GM23248 (cell line): ENCODE results near the gene ABCC10. TPM values are rescaled to one million over a fixed set of nuclear protein-coding genes. Genes with fewer than 3 reads are reported as not detected.
"Not testable (repeated sequence)": the region's sequence is repeated elsewhere in the genome, so short reads cannot be mapped to it uniquely, and the experiment has no call there.

Experiments
- DNase-seq: peaks from one replicate; pipeline ENCODE4 v3.0.0-alpha.2; 2015
- H2AFZ ChIP-seq: fragments of 200-600 bp; sonication (generic); 2 replicates; pipeline ENCODE4 v1.6.1; 2016; ENCODE audit warnings: antibody characterized with exemption
- H3F3A ChIP-seq: fragments of 200-600 bp; sonication (generic); 2 replicates; pipeline ENCODE4 v1.6.1; 2016; ENCODE audit warnings: mild to moderate bottlenecking, antibody characterized with exemption, mixed run types; ENCODE audit not compliant: insufficient read depth
- H3K27ac ChIP-seq: fragments of 200-600 bp; sonication (generic); 2 replicates; pipeline ENCODE4 v1.5.1; 2016; ENCODE audit warnings: mild to moderate bottlenecking
- H3K27me3 ChIP-seq: fragments of 200-600 bp; sonication (generic); replicated peaks from 2 replicates; pipeline ENCODE4 v1.6.1; 2016; ENCODE audit warnings: mild to moderate bottlenecking; ENCODE audit not compliant: insufficient read depth
- H3K36me3 ChIP-seq: fragments of 200-600 bp; sonication (generic); 2 replicates; pipeline ENCODE4 v1.6.1; 2016; ENCODE audit warnings: low read depth, mild to moderate bottlenecking
- H3K4me1 ChIP-seq: fragments of 200-600 bp; sonication (generic); 2 replicates; pipeline ENCODE4 v1.6.1; 2016; ENCODE audit warnings: mild to moderate bottlenecking; ENCODE audit not compliant: insufficient read depth
- H3K4me2 ChIP-seq: fragments of 200-600 bp; sonication (generic); one replicate; pipeline ENCODE4 v1.6.1; 2016; ENCODE audit warnings: mild to moderate bottlenecking; ENCODE audit not compliant: unreplicated experiment
- H3K4me3 ChIP-seq: fragments of 200-600 bp; sonication (generic); 2 replicates; pipeline ENCODE4 v1.5.1; 2016; ENCODE audit warnings: mild to moderate bottlenecking
- H3K79me2 ChIP-seq: fragments of 200-600 bp; sonication (generic); 2 replicates; pipeline ENCODE4 v1.6.1; 2016; ENCODE audit warnings: mild to moderate bottlenecking; ENCODE audit not compliant: insufficient read depth
- H3K9ac ChIP-seq: fragments of 200-600 bp; sonication (generic); 2 replicates; pipeline ENCODE4 v1.6.1; 2016; ENCODE audit warnings: mild to moderate bottlenecking
- H3K9me2 ChIP-seq: fragments of 200-600 bp; sonication (generic); 2 replicates; pipeline ENCODE4 v1.6.1; 2016; ENCODE audit warnings: mixed run types, mild to moderate bottlenecking, moderate library complexity; ENCODE audit not compliant: insufficient read depth
- H3K9me3 ChIP-seq: fragments of 200-600 bp; sonication (generic); one replicate; pipeline ENCODE4 v1.6.1; 2017; ENCODE audit warnings: low read depth
- H4K20me1 ChIP-seq: fragments of 200-600 bp; sonication (generic); 2 replicates; pipeline ENCODE4 v1.6.0; 2016; ENCODE audit not compliant: insufficient read depth
- EZH2 ChIP-seq: fragments of 200-600 bp; sonication (generic); IDR thresholded peaks from 2 replicates; pipeline ENCODE4 v1.6.1; 2018; ENCODE audit warnings: antibody characterized with exemption, mild to moderate bottlenecking; ENCODE audit not compliant: insufficient read depth, poor library complexity, severe bottlenecking
- EZH2phosphoT487 ChIP-seq: fragments of 200-600 bp; sonication (generic); IDR thresholded peaks from 2 replicates; pipeline ENCODE4 v1.6.1; 2018; ENCODE audit warnings: antibody characterized with exemption, moderate library complexity, mild to moderate bottlenecking, low read depth; ENCODE audit not compliant: insufficient read depth
- WGBS, 2 experiments: methylation state at CpG; one replicate each; pipeline ENCODE4 v1.1.6; 2015 to 2017; ENCODE audit warnings: low lambda C conversion rate in 2 of 2, low coverage in 1 of 2; ENCODE audit errors: missing lambda C conversion rate in 2 of 2; 5-methylcytosine and 5-hydroxymethylcytosine counted together
- in situ Hi-C: fragments of 300-500 bp; cut with MboI; formaldehyde crosslinking; loops from 2 replicates; pipeline ENCODE4 v1.15.0; 2020
- polyA plus RNA-seq: library from polyadenylated mRNA; unstranded; fragments of >200 nt; fragmentation: Nextera tagmentation; extraction: Ambion mirVana; gene quantifications from 2 replicates; pipeline ENCODE4 v1.2.1, GENCODE V29; 2016
- total RNA-seq: library from RNA; depleted of rRNA; stranded (reverse); fragments of >200 nt; shearing (Covaris generic); gene quantifications from 2 replicates; pipeline ENCODE4 v1.2.3, GENCODE V29; 2014

The ABCC10 gene
- total and polyA plus RNA-seq, 2 experiments from 2014 or later: 20.0 to 21.3 TPM

DNA sequence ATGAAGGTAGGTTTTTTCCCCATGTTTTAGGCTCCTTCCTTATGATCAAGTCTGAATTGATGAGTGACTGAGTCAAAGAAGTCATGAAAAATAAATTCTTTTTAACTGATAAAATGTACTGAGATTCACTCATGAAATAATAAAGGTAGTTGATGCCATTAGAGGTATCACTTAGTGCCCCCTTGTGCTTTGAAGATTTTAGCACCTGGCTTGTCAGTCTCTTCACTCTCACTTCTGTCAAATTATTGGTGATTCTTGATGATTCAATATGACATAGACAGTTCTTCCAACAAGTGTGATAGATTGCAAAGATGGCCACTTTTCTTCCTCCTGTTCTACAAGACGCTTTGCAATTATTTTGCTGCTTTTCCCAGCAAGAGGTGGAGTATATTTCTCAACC lies 32.2 kb downstream of the ABCC10 start:
- Histone ChIP-seq H4K20me1 (no peaks in the 10 kb centered on the region), H3K4me2 (no peak overlapping the region), H3K9me2 (no peaks in the 10 kb centered on the region), H3K9ac (no peak overlapping the region), H3K36me3 (no peaks in the 10 kb centered on the region), H3K4me1 (no peaks in the 10 kb centered on the region), H3K79me2 (no peaks in the 10 kb centered on the region), H3K27me3 (peaks cover 4% of the 10 kb centered on the region; the same call in 1 of the 2 replicates), H3K9me3 (no peaks in the 10 kb centered on the region), H2AFZ (no peak overlapping the region), H3K27ac (no peak overlapping the region), H3K4me3 (no peak overlapping the region), H3F3A (no peaks in the 10 kb centered on the region)
- TF ChIP-seq EZH2phosphoT487 (no peak), EZH2 (no peak)
- 100% methylated on average over 1 of the region's 1 CpG for WGBS, 2 experiments
- DNase-seq: no peak
- in situ Hi-C loops: loop anchor here (10.0 kb wide), 1 partner anchor 45 kb away; no protein-coding TSS in a partner anchor

DNA sequence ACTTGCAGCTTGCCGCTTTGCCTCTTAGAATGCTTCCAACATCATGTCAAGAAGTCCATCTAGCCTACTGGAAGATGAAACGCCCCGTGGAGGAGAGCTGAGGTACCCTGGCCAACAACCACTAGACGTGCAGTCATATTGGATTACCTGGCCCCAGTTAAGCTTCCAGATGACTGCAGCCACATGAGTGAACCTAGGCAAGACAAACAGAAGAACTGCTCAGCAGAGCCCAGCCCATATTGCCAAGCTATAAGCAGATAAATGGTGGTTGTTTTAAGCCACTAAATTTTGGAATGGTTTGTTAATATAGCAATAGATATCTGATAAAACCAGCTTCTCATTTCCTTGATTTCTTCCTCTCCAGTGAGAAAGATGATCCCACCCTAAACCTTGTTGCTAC lies 32.7 kb downstream of the ABCC10 start:
- no peak for DNase-seq
- no peak overlapping the region for H3K9ac ChIP-seq
- no peak overlapping the region for H3K27ac ChIP-seq
- no peaks in the 10 kb centered on the region for H4K20me1 ChIP-seq
- peaks cover 4% of the 10 kb centered on the region; the same call in 1 of the 2 replicates for H3K27me3 ChIP-seq
- no peaks in the 10 kb centered on the region for H3K9me3 ChIP-seq
- no peaks in the 10 kb centered on the region for H3K36me3 ChIP-seq
- in situ Hi-C loops: no loop called here
- no peaks in the 10 kb centered on the region for H3K79me2 ChIP-seq
- WGBS, 2 experiments: 34 to 36% methylated on average over 4 of the region's 4 CpGs
- no peak overlapping the region for H3K4me3 ChIP-seq
- no peak overlapping the region for H2AFZ ChIP-seq
- TF ChIP-seq EZH2: no peak
- no peak for TF ChIP-seq EZH2phosphoT487
- no peaks in the 10 kb centered on the region for H3F3A ChIP-seq
- no peaks in the 10 kb centered on the region for H3K9me2 ChIP-seq
- H3K4me1 ChIP-seq: no peaks in the 10 kb centered on the region
- no peak overlapping the region for H3K4me2 ChIP-seq

DNA sequence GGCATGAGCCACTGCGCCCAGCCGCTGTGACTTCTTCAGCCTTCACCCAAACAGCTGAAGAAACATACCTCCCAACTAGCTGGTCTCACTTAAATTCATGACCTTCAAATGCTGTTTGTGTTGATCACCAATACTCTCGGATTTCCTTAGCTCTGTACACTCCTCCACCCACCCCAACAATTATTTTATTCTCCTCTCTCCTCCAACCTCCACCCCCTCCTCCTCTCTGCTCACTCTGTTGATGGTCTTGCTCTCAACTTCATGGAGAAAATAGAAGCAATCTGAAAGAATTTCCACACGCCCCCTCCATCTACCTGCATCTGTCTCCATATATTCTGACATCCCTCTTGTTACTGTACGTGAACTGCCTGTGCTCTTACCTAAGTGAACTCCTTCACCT lies 34.6 kb downstream of the ABCC10 start:
- Histone ChIP-seq H3K27me3 (peaks cover 1% of the 10 kb centered on the region; the same call in 1 of the 2 replicates), H3K4me2 (no peak overlapping the region), H3K4me3 (no peak overlapping the region), H2AFZ (no peak overlapping the region), H3F3A (no peaks in the 10 kb centered on the region), H3K4me1 (no peaks in the 10 kb centered on the region), H3K79me2 (no peaks in the 10 kb centered on the region), H3K36me3 (no peaks in the 10 kb centered on the region), H3K9me2 (no peaks in the 10 kb centered on the region), H3K9me3 (no peaks in the 10 kb centered on the region), H4K20me1 (no peaks in the 10 kb centered on the region), H3K27ac (no peak overlapping the region), H3K9ac (no peak overlapping the region)
- WGBS, 2 experiments: 54 to 61% methylated on average over 5 of the region's 5 CpGs
- in situ Hi-C loops: no loop called here
- TF ChIP-seq EZH2phosphoT487 (no peak), EZH2 (no peak)
- no peak for DNase-seq

DNA sequence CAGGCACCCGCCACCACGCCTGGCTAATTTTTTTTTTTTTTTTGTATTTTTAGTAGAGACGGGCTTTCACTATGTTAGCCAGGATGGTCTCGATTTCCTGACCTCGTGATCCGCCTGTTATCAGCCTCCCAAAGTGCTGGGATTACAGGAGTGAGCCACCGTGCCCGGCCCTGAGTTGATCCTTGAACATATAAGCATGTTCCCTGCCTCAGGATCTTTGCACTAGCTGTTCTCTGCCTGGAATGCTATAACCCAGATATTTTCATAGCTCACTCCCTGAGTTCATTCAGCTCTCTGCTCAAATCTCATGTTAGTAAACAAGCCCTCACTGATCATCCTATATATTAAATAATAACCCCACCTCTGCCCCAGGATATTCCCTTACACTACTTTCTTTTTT lies 37.0 kb downstream of the ABCC10 start:
- 86 to 88% methylated on average over 8 of the region's 8 CpGs for WGBS, 2 experiments
- no peak overlapping the region for H3K4me3 ChIP-seq
- H3K79me2 ChIP-seq: no peaks in the 10 kb centered on the region
- no peak overlapping the region for H2AFZ ChIP-seq
- H3K4me2 ChIP-seq: no peak overlapping the region
- no peak overlapping the region for H3K27ac ChIP-seq
- in situ Hi-C loops: no loop called here
- H3K9me3 ChIP-seq: no peaks in the 10 kb centered on the region
- H4K20me1 ChIP-seq: no peaks in the 10 kb centered on the region
- H3F3A ChIP-seq: no peaks in the 10 kb centered on the region
- no peaks in the 10 kb centered on the region for H3K9me2 ChIP-seq
- no peak overlapping the region for H3K9ac ChIP-seq
- DNase-seq: no peak
- no peaks in the 10 kb centered on the region for H3K27me3 ChIP-seq
- no peak for TF ChIP-seq EZH2phosphoT487
- no peak for TF ChIP-seq EZH2
- H3K4me1 ChIP-seq: no peaks in the 10 kb centered on the region
- H3K36me3 ChIP-seq: no peaks in the 10 kb centered on the region

DNA sequence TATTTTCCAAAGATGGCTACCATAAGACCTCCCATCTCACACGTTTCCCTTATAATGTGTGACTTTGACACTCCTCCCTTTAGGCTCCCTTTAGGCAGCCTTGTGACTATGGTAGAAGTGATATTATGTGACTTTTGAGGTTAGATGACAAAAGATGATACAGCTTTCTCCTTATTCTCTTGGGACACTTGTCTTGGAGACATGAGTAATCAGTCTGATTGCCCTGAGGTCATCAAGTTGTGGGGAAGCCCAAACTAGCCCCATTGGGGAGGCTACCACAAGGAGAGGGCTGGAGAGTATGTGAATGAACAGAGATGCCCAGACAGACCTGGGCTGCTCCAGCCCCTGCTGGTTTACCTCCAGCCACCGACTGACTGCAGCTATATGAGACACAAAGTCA lies 38.6 kb downstream of the ABCC10 start:
- no peak for TF ChIP-seq EZH2phosphoT487
- TF ChIP-seq EZH2: no peak
- Histone ChIP-seq H3K27ac (no peak overlapping the region), H3K9me3 (no peaks in the 10 kb centered on the region), H3K79me2 (no peaks in the 10 kb centered on the region), H3K4me2 (no peak overlapping the region), H3K27me3 (no peaks in the 10 kb centered on the region), H4K20me1 (no peaks in the 10 kb centered on the region), H3K4me3 (no peak overlapping the region), H3F3A (no peaks in the 10 kb centered on the region), H3K9me2 (no peaks in the 10 kb centered on the region), H3K36me3 (no peaks in the 10 kb centered on the region), H3K4me1 (no peaks in the 10 kb centered on the region), H2AFZ (no peak overlapping the region), H3K9ac (no peak overlapping the region)
- 27 to 29% methylated on average over 2 of the region's 2 CpGs for WGBS, 2 experiments
- in situ Hi-C loops: no loop called here
- peak; percentile 48 for DNase-seq

DNA sequence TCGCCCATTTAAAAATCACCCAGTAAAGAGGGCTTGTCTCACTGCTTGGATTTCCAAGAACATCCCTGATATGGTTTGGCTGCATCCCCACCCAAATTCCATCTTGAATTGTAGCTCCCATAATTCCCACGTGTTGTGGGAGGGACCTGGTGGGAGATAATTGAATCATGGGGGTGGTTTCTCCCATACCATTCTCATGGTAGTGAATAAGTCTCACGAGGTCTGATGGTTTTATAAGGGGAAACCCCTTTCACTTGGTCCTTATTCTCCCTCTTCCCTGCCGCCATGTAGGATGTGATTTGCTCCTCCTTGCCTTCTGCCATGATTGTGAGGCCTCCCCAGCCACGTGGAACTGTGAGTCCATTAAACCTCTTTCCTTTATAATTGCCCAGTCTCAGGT lies 39.9 kb downstream of the ABCC10 start:
- H3K4me1 ChIP-seq, H3K79me2 ChIP-seq, H3K9me2 ChIP-seq, H3K27me3 ChIP-seq, H3K4me2 ChIP-seq, H3K4me3 ChIP-seq, DNase-seq, H2AFZ ChIP-seq, H4K20me1 ChIP-seq, in situ Hi-C loops, H3K9ac ChIP-seq, H3K36me3 ChIP-seq, H3K9me3 ChIP-seq, H3F3A ChIP-seq, H3K27ac ChIP-seq: not testable (repeated sequence)
- WGBS, 2 experiments: 36 to 39% methylated on average over 5 of the region's 5 CpGs
